ENCODE measurements around the gene ACTG1. TPM values are rescaled to one million over a fixed set of nuclear protein-coding genes. Genes with fewer than 3 reads are reported as not detected.

ACTG1 gene
- total and polyA plus RNA-seq, 2 of the 13 experiments (the other 11 are each of a cell fraction or from before 2014, with no cell fraction given), result 973 to 1,138 TPM

- TF ChIP-seq BRD4 (CRISPR knock-in tag; IDR thresholded peaks at IDR 0.05), result 0 out of 2 replicates have a peak, but pooled peaks have one; percentile 15
- TF ChIP-seq ZNF7 (CRISPR knock-in tag; IDR thresholded peaks at IDR 0.05), result no peak
- no peak for TF ChIP-seq TAF15 (IDR thresholded peaks at IDR 0.05; ENCODE audit: low read depth, low read length, poor library complexity, severe bottlenecking)
- peak; percentile 85 for TF ChIP-seq GABPB1 (CRISPR knock-in tag; IDR thresholded peaks at IDR 0.05)
- TF ChIP-seq KLF6 (CRISPR knock-in tag; IDR thresholded peaks at IDR 0.05), result 0 out of 2 replicates have a peak, but pooled peaks have one; percentile 57
- TF ChIP-seq BCLAF1 (IDR thresholded peaks at IDR 0.05), result no peak
- TF ChIP-seq CREB1 (IDR thresholded peaks at IDR 0.05), result peak; percentile 4; the same call in 1 of the 2 replicates
- no peak for TF ChIP-seq CREB1 (CRISPR knock-in tag; IDR thresholded peaks at IDR 0.05)
- TF ChIP-seq DZIP1 (CRISPR knock-in tag; IDR thresholded peaks at IDR 0.05), result peak; percentile 85; the same call in 1 of the 2 replicates
- no peak for TF ChIP-seq ZC3H13 (CRISPR knock-in tag; IDR thresholded peaks at IDR 0.05)
- TF ChIP-seq ZNF652 (CRISPR knock-in tag; IDR thresholded peaks at IDR 0.05; ENCODE audit: borderline replicate concordance, low read depth), result no peak
- no peak for TF ChIP-seq SMAD3 (CRISPR knock-in tag; IDR thresholded peaks at IDR 0.05)
- no peak for TF ChIP-seq SMARCE1 (IDR thresholded peaks at IDR 0.05; ENCODE audit: borderline replicate concordance)
- TF ChIP-seq CBX5 (CRISPR knock-in tag; IDR thresholded peaks at IDR 0.05; ENCODE audit: borderline replicate concordance), result no peak
- peak; percentile 3; the same call in 1 of the 2 replicates for TF ChIP-seq SOX5 (CRISPR knock-in tag; IDR thresholded peaks at IDR 0.05; ENCODE audit: borderline replicate concordance)
- peak; percentile 57; the same call in 1 of the 2 replicates for TF ChIP-seq TAF1 (CRISPR knock-in tag; IDR thresholded peaks at IDR 0.05)
- no peak for TF ChIP-seq ZNF101 (CRISPR knock-in tag; IDR thresholded peaks at IDR 0.05; ENCODE audit: borderline replicate concordance, low read depth)
- peak; percentile 83 for TF ChIP-seq HIVEP1 (CRISPR knock-in tag; IDR thresholded peaks at IDR 0.05)
- TF ChIP-seq ZNF543 (CRISPR knock-in tag; IDR thresholded peaks at IDR 0.05), result peak; percentile 72; the same call in 1 of the 2 replicates
- TF ChIP-seq ZNF724P (CRISPR knock-in tag; IDR thresholded peaks at IDR 0.05; ENCODE audit: borderline replicate concordance), result 0 out of 2 replicates have a peak, but pooled peaks have one; percentile 52
- no peak for TF ChIP-seq ZNF615 (CRISPR knock-in tag; IDR thresholded peaks at IDR 0.05; ENCODE audit: borderline replicate concordance)
- TF ChIP-seq GLI4 (CRISPR knock-in tag; IDR thresholded peaks at IDR 0.05; ENCODE audit: borderline replicate concordance), result 0 out of 2 replicates have a peak, but pooled peaks have one; percentile 63
- no peak for TF ChIP-seq ARID3A (IDR thresholded peaks at IDR 0.05; ENCODE audit: low read depth, low read length)
- peak; percentile 69; the same call in 1 of the 2 replicates for TF ChIP-seq HOXA5 (CRISPR knock-in tag; IDR thresholded peaks at IDR 0.05)
Observed at GRCh38 chr17:81514739-81515529, 2.3 kb upstream of the ACTG1 start (continued).
